OCI-LY1 (cell line): ENCODE measurements around the gene ATP7B.

Experiments used
- H2AFZ ChIP-seq: fragments of 200-600 bp; sonication (generic), shearing (Covaris generic); 2 replicates; pipeline ENCODE4 v1.6.0; 2014; ENCODE audit warnings: antibody characterized with exemption, mild to moderate bottlenecking, low read length
- H3F3A ChIP-seq: fragments of 200-600 bp; sonication (generic), shearing (Covaris generic); 2 replicates; pipeline ENCODE4 v1.6.0; 2014; ENCODE audit warnings: mild to moderate bottlenecking, antibody characterized with exemption, low read length, moderate library complexity; ENCODE audit not compliant: insufficient read depth
- H3K27ac ChIP-seq: fragments of 200-600 bp; sonication (generic); 2 replicates; pipeline ENCODE4 v1.5.1; 2014; ENCODE audit warnings: low read length, mixed run types, mild to moderate bottlenecking, low read depth; ENCODE audit not compliant: poor library complexity, severe bottlenecking
- H3K27me3 ChIP-seq: fragments of 200-600 bp; sonication (generic); 2 replicates; pipeline ENCODE4 v1.6.0; 2014; ENCODE audit warnings: antibody characterized with exemption, mild to moderate bottlenecking, low read length, moderate library complexity; ENCODE audit not compliant: insufficient read depth
- H3K36me3 ChIP-seq: fragments of 200-600 bp; sonication (generic); 2 replicates; pipeline ENCODE4 v1.6.1; 2014; ENCODE audit warnings: mild to moderate bottlenecking, antibody characterized with exemption, low read length, moderate library complexity, mixed read lengths; ENCODE audit not compliant: insufficient read depth
- H3K4me1 ChIP-seq: fragments of 200-600 bp; sonication (generic); 2 replicates; pipeline ENCODE4 v1.5.1; 2014; ENCODE audit warnings: mild to moderate bottlenecking, low read length, moderate library complexity; ENCODE audit not compliant: insufficient read depth, severe bottlenecking
- H3K4me2 ChIP-seq: fragments of 200-600 bp; sonication (generic), shearing (Covaris generic); 2 replicates; pipeline ENCODE4 v1.6.1; 2014; ENCODE audit warnings: low read length
- H3K4me3 ChIP-seq: fragments of 200-600 bp; sonication (generic); 2 replicates; pipeline ENCODE4 v1.5.1; 2014; ENCODE audit warnings: low read length, low read depth, mild to moderate bottlenecking, mixed read lengths; ENCODE audit not compliant: poor library complexity, severe bottlenecking
- H3K79me2 ChIP-seq: fragments of 200-600 bp; shearing (Covaris generic); 2 replicates; pipeline ENCODE4 v1.6.1; 2016; ENCODE audit warnings: mixed run types, low read length, mixed read lengths; ENCODE audit not compliant: insufficient read depth
- H3K9ac ChIP-seq: fragments of 200-600 bp; sonication (generic), shearing (Covaris generic); 2 replicates; pipeline ENCODE4 v1.6.1; 2014; ENCODE audit warnings: mild to moderate bottlenecking, low read length, mixed read lengths
- H3K9me2 ChIP-seq: fragments of 200-600 bp; sonication (generic), shearing (Covaris generic); 2 replicates; pipeline ENCODE4 v1.6.1; 2014; ENCODE audit warnings: low read depth, mild to moderate bottlenecking, low read length, mixed read lengths
- H3K9me3 ChIP-seq: fragments of 200-600 bp; shearing (Covaris generic); 2 replicates; pipeline ENCODE4 v1.6.1; 2014; ENCODE audit warnings: low read length, mixed read lengths
- H4K20me1 ChIP-seq: fragments of 200-600 bp; sonication (generic), shearing (Covaris generic); 2 replicates; pipeline ENCODE4 v1.6.0; 2016; ENCODE audit warnings: mild to moderate bottlenecking, low read length; ENCODE audit not compliant: insufficient read depth
- CTCF ChIP-seq: fragments of 200-600 bp; sonication (generic), shearing (Covaris generic); IDR thresholded peaks from 2 replicates; pipeline ENCODE4 v1.5.1; 2017; ENCODE audit warnings: mild to moderate bottlenecking, antibody characterized with exemption, low read length, moderate library complexity, mixed read lengths
- EZH2 ChIP-seq: fragments of 200-600 bp; sonication (generic), shearing (Covaris generic); IDR thresholded peaks from 2 replicates; pipeline ENCODE4 v1.8.0; 2017; ENCODE audit warnings: borderline replicate concordance, mixed run types, mild to moderate bottlenecking, antibody characterized with exemption, low read length, moderate library complexity, mixed read lengths

The ATP7B gene

DNA sequence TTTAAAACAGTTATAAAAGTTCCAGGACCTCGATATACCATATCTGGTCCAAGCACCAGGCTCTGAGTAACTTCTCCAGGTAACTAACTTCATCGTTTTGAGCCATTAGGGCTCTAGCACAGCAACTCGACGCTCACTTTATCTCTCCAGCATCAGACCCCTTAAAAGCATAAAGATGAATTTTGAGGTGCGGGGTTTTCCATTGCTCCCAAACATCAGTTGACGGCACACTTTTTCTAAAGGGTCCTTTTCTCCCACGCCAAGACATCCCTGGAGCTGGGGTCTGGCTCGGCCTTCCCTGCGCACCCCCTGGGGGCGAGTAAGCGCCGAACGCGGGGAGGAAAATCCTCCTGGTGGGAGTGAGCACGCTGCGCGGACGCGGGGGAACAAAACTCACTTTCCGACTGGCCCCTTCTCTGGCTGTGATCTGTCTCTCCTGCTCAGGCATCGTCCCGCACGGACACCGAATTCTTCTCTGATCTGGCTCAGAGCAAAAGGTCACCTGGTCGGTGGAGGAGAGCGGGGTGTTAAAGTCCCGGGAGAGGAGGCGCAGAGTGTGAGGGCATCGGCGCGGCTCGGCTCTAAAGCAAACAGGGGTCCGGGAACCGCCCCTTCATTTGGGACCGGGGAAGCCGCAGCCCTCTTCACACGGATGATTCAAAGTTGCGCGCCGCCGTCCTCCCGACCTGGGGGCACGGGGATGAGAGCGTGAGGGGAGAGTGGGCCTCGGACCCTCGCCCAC, at the start of gene ATP7B:
Gene ATP7B (minus strand): TSS at position 561 of the 742 bp plus-strand sequence. CDS start 113 bp downstream, at position 448.
- Histone ChIP-seq H2AFZ (no peak within 1 kb of the TSS), H4K20me1 (no peaks in the 10 kb centered on the region), H3K27me3 (peaks cover 9% of the 10 kb centered on the region; the same call in 1 of the 2 replicates), H3K9me2 (no peaks in the 10 kb centered on the region), H3F3A (no peaks in the 10 kb centered on the region), H3K4me2 (peak within 1 kb of the TSS; percentile 84), H3K4me3 (peak within 1 kb of the TSS; percentile 76), H3K27ac (no peak within 1 kb of the TSS), H3K79me2 (peaks cover 24% of the 10 kb centered on the region), H3K9ac (peak within 1 kb of the TSS; percentile 69), H3K36me3 (peaks cover 8% of the 10 kb centered on the region; the same call in 1 of the 2 replicates), H3K9me3 (no peaks in the 10 kb centered on the region), H3K4me1 (peaks cover 21% of the 10 kb centered on the region)
- TF ChIP-seq EZH2, result no peak
- no peak for TF ChIP-seq CTCF

GRCh38 chr13:52053460-52053859, 42.2 kb upstream of the ATP7B start:
- no peaks in the 10 kb centered on the region for H3K79me2 ChIP-seq

GRCh38 chr13:52051400-52051799, 40.1 kb upstream of the ATP7B start:
- Histone ChIP-seq H3K9me3 (no peaks in the 10 kb centered on the region), H3K9ac (no peak overlapping the region), H3K27ac (no peak overlapping the region), H3K4me3 (no peak overlapping the region), H3K36me3 (no peaks in the 10 kb centered on the region), H2AFZ (no peak overlapping the region), H3K79me2 (no peaks in the 10 kb centered on the region), H3F3A (no peaks in the 10 kb centered on the region), H4K20me1 (no peaks in the 10 kb centered on the region), H3K27me3 (no peaks in the 10 kb centered on the region), H3K4me2 (no peak overlapping the region), H3K9me2 (no peaks in the 10 kb centered on the region), H3K4me1 (no peaks in the 10 kb centered on the region)
- no peak for TF ChIP-seq EZH2
- TF ChIP-seq CTCF, result no peak

More at GRCh38 chr13:52053460-52053859, 42.2 kb upstream of the ATP7B start:
- no peaks in the 10 kb centered on the region for H3F3A ChIP-seq
- H3K4me1 ChIP-seq, result no peaks in the 10 kb centered on the region
- no peak overlapping the region for H2AFZ ChIP-seq
- no peak overlapping the region for H3K9ac ChIP-seq
- H3K4me2 ChIP-seq, result no peak overlapping the region
- H4K20me1 ChIP-seq, result no peaks in the 10 kb centered on the region
- no peaks in the 10 kb centered on the region for H3K9me3 ChIP-seq
- H3K36me3 ChIP-seq, result no peaks in the 10 kb centered on the region
- H3K27me3 ChIP-seq, result no peaks in the 10 kb centered on the region
- H3K27ac ChIP-seq, result no peak overlapping the region
- H3K9me2 ChIP-seq, result no peaks in the 10 kb centered on the region
- TF ChIP-seq CTCF (no peak), EZH2 (no peak)
- H3K4me3 ChIP-seq, result no peak overlapping the region
